Neuronal stem cell (in vitro differentiated cells): Measurements from ENCODE around the gene RANGAP1.

Source experiments
- DNase-seq: peaks from one replicate; pipeline ENCODE4 v3.0.0-alpha.2; 2013; ENCODE audit warnings: low spot score
- H2AFZ ChIP-seq: one replicate; pipeline ENCODE4 v1.6.1; 2013; ENCODE audit warnings: mild to moderate bottlenecking, low read length, inconsistent platforms
- H2AK5ac ChIP-seq: 2 replicates; pipeline ENCODE4 v1.6.1; 2013; ENCODE audit warnings: low read depth, mild to moderate bottlenecking, inconsistent platforms, low read length, moderate library complexity, mixed read lengths
- H2BK120ac ChIP-seq: 2 replicates; pipeline ENCODE4 v1.6.1; 2013; ENCODE audit warnings: low read depth, mild to moderate bottlenecking, inconsistent platforms, low read length, moderate library complexity, mixed read lengths
- H2BK12ac ChIP-seq: one replicate; pipeline ENCODE4 v1.6.1; 2013; ENCODE audit warnings: low read length, inconsistent platforms
- H2BK15ac ChIP-seq: 2 replicates; pipeline ENCODE4 v1.6.1; 2013; ENCODE audit warnings: mild to moderate bottlenecking, low read length, inconsistent platforms, mixed read lengths
- H2BK5ac ChIP-seq: one replicate; pipeline ENCODE4 v1.6.1; 2013; ENCODE audit warnings: inconsistent platforms, mild to moderate bottlenecking, low read length, moderate library complexity
- H3K14ac ChIP-seq: one replicate; pipeline ENCODE4 v1.6.1; 2013; ENCODE audit warnings: low read length, inconsistent platforms
- H3K18ac ChIP-seq: 2 replicates; pipeline ENCODE4 v1.6.1; 2013; ENCODE audit warnings: low read length, inconsistent platforms
- H3K23ac ChIP-seq: 2 replicates; pipeline ENCODE4 v1.6.1; 2013; ENCODE audit warnings: low read depth, mild to moderate bottlenecking, mixed read lengths, low read length, inconsistent platforms; ENCODE audit not compliant: poor library complexity
- H3K27ac ChIP-seq: replicated peaks from 3 replicates; pipeline ENCODE4 v1.5.1; 2013; ENCODE audit warnings: low read length, inconsistent platforms
- H3K27me3 ChIP-seq, 3 experiments: 2 replicates each; pipeline ENCODE4 v1.6.1; 2013; ENCODE audit warnings: low read length in 3 of 3, mild to moderate bottlenecking in 2 of 3, inconsistent platforms in 1 of 3, low read depth in 1 of 3, mixed read lengths in 1 of 3, moderate library complexity in 1 of 3; ENCODE audit not compliant: control insufficient read depth in 3 of 3, insufficient read depth in 3 of 3
- H3K36me3 ChIP-seq, 2 donors: replicated peaks in 1 of 2; 2 replicates each; pipeline ENCODE4 v1.6.1; 2013; ENCODE audit warnings: low read length in 2 of 2; ENCODE audit not compliant: control insufficient read depth in 2 of 2, insufficient read depth in 2 of 2
- H3K4ac ChIP-seq: 2 replicates; pipeline ENCODE4 v1.6.1; 2013; ENCODE audit warnings: inconsistent platforms, mild to moderate bottlenecking, low read length, moderate library complexity
- H3K4me1 ChIP-seq, 2 donors: 1 replicate in 1 of 2; 2 replicates in 1 of 2; pipeline ENCODE4 v1.6.1; 2013; ENCODE audit warnings: low read length in 2 of 2, low read depth in 1 of 2; ENCODE audit not compliant: control insufficient read depth in 2 of 2, insufficient read depth in 1 of 2
- H3K4me2 ChIP-seq: one replicate; pipeline ENCODE4 v1.6.1; 2013; ENCODE audit warnings: mild to moderate bottlenecking, low read length, inconsistent platforms; ENCODE audit not compliant: insufficient read depth, poor library complexity, severe bottlenecking
- H3K4me3 ChIP-seq, 2 donors: 2 replicates each; pipeline ENCODE4 v1.5.1; 2013; ENCODE audit warnings: low read length in 2 of 2, mild to moderate bottlenecking in 2 of 2, inconsistent platforms in 1 of 2, moderate library complexity in 1 of 2
- H3K79me1 ChIP-seq: one replicate; pipeline ENCODE4 v1.6.1; 2013; ENCODE audit warnings: low read depth, mild to moderate bottlenecking, inconsistent platforms, low read length, moderate library complexity
- H3K9ac ChIP-seq: one replicate; pipeline ENCODE4 v1.6.1; 2013; ENCODE audit warnings: mild to moderate bottlenecking, low read depth, low read length, inconsistent platforms; ENCODE audit not compliant: poor library complexity
- H3K9me3 ChIP-seq, 2 donors: replicated peaks in 1 of 2; 2 replicates each; pipeline versions ENCODE3 to v1.6.1; 2013; ENCODE audit warnings: low read length in 2 of 2, mild to moderate bottlenecking in 2 of 2, inconsistent platforms in 1 of 2, low read depth in 1 of 2, mixed read lengths in 1 of 2, moderate library complexity in 1 of 2; ENCODE audit not compliant: control insufficient read depth in 2 of 2, insufficient read depth in 1 of 2
- H4K8ac ChIP-seq: one replicate; pipeline ENCODE4 v1.6.1; 2013; ENCODE audit warnings: low read depth, mild to moderate bottlenecking, inconsistent platforms, low read length, moderate library complexity
- H4K91ac ChIP-seq: one replicate; pipeline ENCODE4 v1.6.1; 2013; ENCODE audit warnings: low read length, low read depth, mild to moderate bottlenecking, inconsistent platforms; ENCODE audit not compliant: poor library complexity
- WGBS, 2 donors: extraction: QIAGEN DNeasy Blood & Tissue Kit; methylation state at CpG; one replicate each; pipeline ENCODE4 v1.1.7; 2013; ENCODE audit warnings: missing lambda C conversion rate in 2 of 2, mixed read lengths in 1 of 2; ENCODE audit not compliant: insufficient read length in 2 of 2, insufficient replicate concordance in 1 of 2; ENCODE audit errors: extremely low coverage in 2 of 2; 5-methylcytosine and 5-hydroxymethylcytosine counted together

The RANGAP1 gene

GRCh38 chr22:41249442-41249841, 36.5 kb downstream of the RANGAP1 start:
- peaks cover 72 to 92% of the 10 kb centered on the region in 2 donors for H3K36me3 ChIP-seq
- H3K27me3 ChIP-seq: no peaks in the 10 kb centered on the region
- peaks cover 11% of the 10 kb centered on the region for H3K79me1 ChIP-seq
- no peaks in the 10 kb centered on the region for H3K9me3 ChIP-seq
- no peak overlapping the region for H3K18ac ChIP-seq
- DNase-seq: no peak
- H2AFZ ChIP-seq: no peak overlapping the region
- no peak overlapping the region for H2BK12ac ChIP-seq
- H2BK15ac ChIP-seq: no peak overlapping the region
- no peaks in the 10 kb centered on the region for H3K4me1 ChIP-seq
- no peak overlapping the region for H3K23ac ChIP-seq
- H3K4ac ChIP-seq: no peak overlapping the region
- H3K14ac ChIP-seq: no peak overlapping the region
- H2BK120ac ChIP-seq: no peak overlapping the region
- no peak overlapping the region for H2AK5ac ChIP-seq
- H4K91ac ChIP-seq: peak overlapping the region; percentile 43
- no peak overlapping the region for H3K9ac ChIP-seq
- peak overlapping the region; percentile 65 for H4K8ac ChIP-seq
- no CpG with 5 or more reads among the region's 14 CpGs for WGBS, 2 donors
- no peak overlapping the region for H2BK5ac ChIP-seq
- no peak overlapping the region for H3K4me2 ChIP-seq
- no peak overlapping the region for H3K4me3 ChIP-seq
- no peak overlapping the region for H3K27ac ChIP-seq

DNA sequence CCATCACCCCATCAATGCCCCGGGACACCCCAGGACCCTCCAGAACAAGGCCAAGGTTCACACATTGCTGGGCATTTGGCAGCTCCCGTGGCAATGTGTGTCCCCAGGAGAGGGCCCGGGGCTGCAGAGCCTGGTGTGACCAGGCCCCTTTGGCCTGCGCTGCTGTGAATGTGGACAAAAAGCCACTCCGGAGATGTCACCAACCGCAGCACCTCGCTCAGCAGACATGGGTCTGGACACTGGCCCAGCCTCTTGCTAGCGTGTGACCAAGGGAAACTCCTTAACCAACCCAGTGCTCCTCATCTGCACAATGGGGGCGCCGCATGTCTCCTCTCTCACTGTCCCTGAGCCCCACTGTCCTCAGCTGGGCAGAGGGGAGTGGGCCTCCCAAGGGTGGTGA, 37.2 kb downstream of the RANGAP1 start:
- H4K91ac ChIP-seq: no peak overlapping the region
- no peak overlapping the region for H2AFZ ChIP-seq
- no peak overlapping the region for H2AK5ac ChIP-seq
- no peak overlapping the region for H2BK15ac ChIP-seq
- no peaks in the 10 kb centered on the region for H3K27me3 ChIP-seq
- no peaks in the 10 kb centered on the region for H3K4me1 ChIP-seq
- no peak overlapping the region for H4K8ac ChIP-seq
- H3K27ac ChIP-seq: no peak overlapping the region
- peak overlapping the region; percentile 43 for H3K23ac ChIP-seq
- H3K4ac ChIP-seq: no peak overlapping the region
- no CpG with 5 or more reads among the region's 10 CpGs for WGBS, 2 donors
- H3K9ac ChIP-seq: peak overlapping the region; percentile 60
- H3K9me3 ChIP-seq: no peaks in the 10 kb centered on the region
- no peak for DNase-seq
- H3K14ac ChIP-seq: peak overlapping the region; percentile 21
- H3K36me3 ChIP-seq: peaks cover 67 to 86% of the 10 kb centered on the region in 2 donors
- H3K4me3 ChIP-seq: peak overlapping the region in 1 of 2 donors; percentile 9
- no peak overlapping the region for H3K18ac ChIP-seq
- H3K4me2 ChIP-seq: no peak overlapping the region
- peak overlapping the region; percentile 39 for H2BK5ac ChIP-seq
- H2BK12ac ChIP-seq: no peak overlapping the region
- H2BK120ac ChIP-seq: no peak overlapping the region
- H3K79me1 ChIP-seq: peaks cover 11% of the 10 kb centered on the region

DNA sequence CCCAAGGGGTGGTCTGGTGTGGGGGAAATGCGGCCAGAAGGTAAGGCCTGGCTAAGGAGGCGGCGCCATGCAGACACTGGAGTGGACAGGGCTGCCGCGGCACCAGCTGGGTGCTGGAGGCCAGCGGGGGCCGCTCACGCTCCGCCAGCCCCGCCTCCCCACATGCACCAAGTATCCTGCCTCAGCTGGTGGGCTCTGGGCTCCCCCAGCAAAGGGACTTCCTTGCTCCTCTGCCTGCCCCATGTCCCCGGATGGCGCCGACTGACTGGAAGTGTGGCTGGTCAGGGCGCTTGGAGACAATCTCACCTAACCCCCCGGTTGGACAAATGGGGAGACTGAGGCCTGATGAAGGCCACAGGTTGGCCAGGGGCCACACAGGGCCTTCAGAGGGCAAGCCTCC, 37.7 kb downstream of the RANGAP1 start:
- Histone ChIP-seq H3K14ac (peak overlapping the region; percentile 21), H2AK5ac (no peak overlapping the region), H2AFZ (no peak overlapping the region), H3K4me1 (no peaks in the 10 kb centered on the region), H4K8ac (no peak overlapping the region), H3K79me1 (peaks cover 11% of the 10 kb centered on the region), H3K27ac (no peak overlapping the region), H3K23ac (no peak overlapping the region), H2BK120ac (no peak overlapping the region), H3K4ac (no peak overlapping the region), H3K4me2 (no peak overlapping the region), H2BK5ac (peak overlapping the region; percentile 39), H2BK15ac (no peak overlapping the region), H2BK12ac (no peak overlapping the region), H3K4me3 (no peak overlapping the region), H3K27me3 (no peaks in the 10 kb centered on the region), H3K9ac (no peak overlapping the region), H3K36me3 (peaks cover 65 to 84% of the 10 kb centered on the region in 2 donors), H4K91ac (no peak overlapping the region), H3K18ac (no peak overlapping the region), H3K9me3 (no peaks in the 10 kb centered on the region)
- no CpG with 5 or more reads among the region's 15 CpGs for WGBS, 2 donors
- no peak for DNase-seq

DNA sequence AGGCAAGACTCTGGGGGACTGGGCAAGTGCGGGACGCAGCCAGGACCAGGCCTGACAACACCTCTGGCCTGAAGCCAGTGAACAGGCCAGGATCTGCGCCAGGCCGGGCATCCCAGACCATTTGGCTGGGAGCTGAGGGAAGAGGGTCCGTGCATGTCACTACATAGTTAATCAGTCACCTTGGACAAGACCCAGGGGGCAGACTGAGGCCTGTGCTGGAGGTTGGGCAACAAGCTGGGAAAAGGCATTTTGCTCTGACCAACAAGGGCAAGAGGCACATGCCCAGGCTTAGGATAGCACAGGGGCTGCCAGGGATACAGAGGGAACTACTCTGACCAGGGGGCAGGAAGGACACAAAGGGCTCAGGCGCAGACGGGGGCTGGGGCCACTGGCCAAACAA, 38.3 kb downstream of the RANGAP1 start:
- Histone ChIP-seq H2AFZ (no peak overlapping the region), H3K4me1 (no peaks in the 10 kb centered on the region), H2AK5ac (no peak overlapping the region), H3K9me3 (no peaks in the 10 kb centered on the region), H3K9ac (no peak overlapping the region), H3K27me3 (no peaks in the 10 kb centered on the region), H3K4me3 (no peak overlapping the region), H3K14ac (no peak overlapping the region), H3K23ac (peak overlapping the region; percentile 43), H2BK15ac (no peak overlapping the region), H2BK12ac (no peak overlapping the region), H4K8ac (no peak overlapping the region), H3K18ac (no peak overlapping the region), H4K91ac (no peak overlapping the region), H3K36me3 (peaks cover 59 to 79% of the 10 kb centered on the region in 2 donors), H2BK120ac (no peak overlapping the region), H3K4ac (no peak overlapping the region), H3K79me1 (peaks cover 9% of the 10 kb centered on the region), H3K27ac (no peak overlapping the region), H2BK5ac (no peak overlapping the region), H3K4me2 (no peak overlapping the region)
- WGBS, 2 donors: no CpG with 5 or more reads among the region's 7 CpGs
- no peak for DNase-seq
